Measurements from ENCODE around the gene GTF3C2.

DNA sequence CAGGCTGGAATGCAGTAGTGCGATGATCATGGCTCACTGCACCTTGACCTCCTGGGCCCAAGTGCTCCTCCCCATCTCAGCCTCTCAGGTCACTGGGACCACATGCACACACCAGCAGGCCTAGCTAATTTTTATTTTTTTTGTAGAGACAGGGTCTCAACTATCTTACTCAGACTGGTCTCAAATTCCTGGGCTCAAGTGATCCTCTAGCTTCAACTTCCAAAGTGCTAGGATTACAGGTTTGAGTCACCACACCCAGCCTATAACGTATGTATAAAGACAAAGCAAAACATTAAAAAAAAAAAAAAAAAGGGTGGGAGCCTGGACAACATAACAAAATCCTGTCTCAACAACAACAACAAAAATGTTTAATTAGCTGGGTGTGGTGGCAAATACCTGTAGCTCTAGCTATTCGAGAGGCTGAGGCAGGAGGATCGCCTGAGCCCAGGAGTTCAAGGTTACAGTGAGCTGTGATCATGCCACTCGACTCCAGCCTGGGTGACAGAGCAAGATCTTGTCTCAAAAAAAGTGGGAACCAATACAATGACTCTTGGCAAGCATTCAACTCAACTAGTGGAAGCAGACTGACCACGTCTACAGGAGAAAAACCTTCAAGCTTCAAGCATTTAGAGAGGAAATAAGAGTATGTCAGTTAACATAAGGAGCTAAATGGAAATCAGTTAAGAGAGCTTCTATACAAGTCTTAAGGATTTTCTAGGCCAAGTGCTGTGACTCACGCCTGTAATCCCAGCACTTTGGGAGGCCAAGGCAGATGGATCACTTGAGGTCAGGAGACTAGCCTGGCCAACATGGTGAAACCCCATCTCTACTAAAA lies 2.6 kb downstream of the GTF3C2 start:
- TF ChIP-seq POLR2A (IDR thresholded peaks at IDR 0.05; ENCODE audit: low read depth, low read length) (no peak), CTCF (conservative IDR thresholded peaks at IDR 0.05; ENCODE audit: low read depth, low read length) (no peak)
- TF ChIP-seq, protein P1, sequence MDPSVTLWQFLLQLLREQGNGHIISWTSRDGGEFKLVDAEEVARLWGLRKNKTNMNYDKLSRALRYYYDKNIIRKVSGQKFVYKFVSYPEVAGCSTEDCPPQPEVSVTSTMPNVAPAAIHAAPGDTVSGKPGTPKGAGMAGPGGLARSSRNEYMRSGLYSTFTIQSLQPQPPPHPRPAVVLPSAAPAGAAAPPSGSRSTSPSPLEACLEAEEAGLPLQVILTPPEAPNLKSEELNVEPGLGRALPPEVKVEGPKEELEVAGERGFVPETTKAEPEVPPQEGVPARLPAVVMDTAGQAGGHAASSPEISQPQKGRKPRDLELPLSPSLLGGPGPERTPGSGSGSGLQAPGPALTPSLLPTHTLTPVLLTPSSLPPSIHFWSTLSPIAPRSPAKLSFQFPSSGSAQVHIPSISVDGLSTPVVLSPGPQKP (IDR thresholded peaks at IDR 0.05; ENCODE audit: borderline replicate concordance, low read depth, low read length) = no peak

Measured in IMR-90 (cell line).